ENCODE data around the gene TGM2. TPM values are rescaled to one million over a fixed set of nuclear protein-coding genes. Genes with fewer than 3 reads are reported as not detected.

TGM2 gene
- total RNA-seq (58.8 and 60.8 TPM in 2 replicates), polyA plus RNA-seq (0.27 and 2.4 TPM in 2 replicates), polyA minus RNA-seq (2.3 and 2.4 TPM in 2 replicates)
- 1.4 TPM for total RNA-seq (2013)

GRCh38 chr20:38165089-38165965 is at the start of gene TGM2:
Gene TGM2 (minus strand): TSS chr20:38165270. CDS start chr20:38165198, 72 bp downstream.
- peak within 1 kb of the TSS; percentile 53 for H3K9ac ChIP-seq (ENCODE audit: low read length)
- peak within 1 kb of the TSS; percentile 82 for H3K27ac Mint-ChIP-seq
- H3K4me2 ChIP-seq (replicated peaks; ENCODE audit: low read depth, low read length, poor library complexity, severe bottlenecking) = peak within 1 kb of the TSS; percentile 81
- H3K9me3 Mint-ChIP-seq (ENCODE audit: insufficient read depth) = no peaks in the 10 kb centered on the region
- intact Hi-C loops (cut with micrococcal nuclease) = loop anchor here (1.0 kb wide), 4 partner anchors 56 to 108 kb away; no protein-coding TSS in a partner anchor
- H3K27me3 ChIP-seq (replicated peaks in 1 of 4; ENCODE audit: control extremely low read depth in 1 of 4, control insufficient read depth in 3 of 4, insufficient read depth in 4 of 4, low read length in 3 of 4) = peaks cover 0 to 7% (median 0%) of the 10 kb centered on the region in 4 experiments
- ChIA-PET CTCF (interaction anchor here (0.8 to 6.1 kb wide), 11 partner anchors 56 to 112 kb away, joined by 3 to 74 read pairs (median 9); no protein-coding TSS in a partner anchor), POLR2A (no interaction called here)
- H3K27me3 Mint-ChIP-seq = no peaks in the 10 kb centered on the region
- H2AFZ ChIP-seq (ENCODE audit: insufficient read depth, low read depth, low read length, poor library complexity, severe bottlenecking) = peak within 1 kb of the TSS; percentile 67
- H3K4me1 Mint-ChIP-seq = peaks cover 29% of the 10 kb centered on the region
- no peaks in the 10 kb centered on the region for H3K36me3 ChIP-seq (replicated peaks in 1 of 2; ENCODE audit: control extremely low read depth in 1 of 2, control insufficient read depth in 1 of 2, extremely low read depth in 1 of 2, insufficient read depth in 2 of 2, low read length in 1 of 2)
- H3K27ac ChIP-seq (ENCODE audit: low read length in 2 of 2) = no peak within 1 kb of the TSS
- no peaks in the 10 kb centered on the region for H4K20me1 ChIP-seq (ENCODE audit: control insufficient read depth, insufficient read depth, low read length, poor library complexity, severe bottlenecking)
- H3K79me2 ChIP-seq (ENCODE audit: control insufficient read depth, insufficient read depth, low read length) = no peaks in the 10 kb centered on the region
- peaks cover 0 to 4% (median 0%) of the 10 kb centered on the region in 3 donors for H3K9me3 ChIP-seq (ENCODE audit: control extremely low read depth in 1 of 3, control insufficient read depth in 2 of 3, insufficient read depth in 1 of 3, low read length in 2 of 3)
- ATAC-seq (ENCODE audit: low read depth) (peak; percentile 95), DNase-seq (peak; percentile 82)
- 14% methylated on average over 46 of the region's 46 CpGs for WGBS (ENCODE audit: insufficient coverage)
- H3K4me1 ChIP-seq (ENCODE audit: control insufficient read depth in 2 of 2, insufficient read depth in 2 of 2, low read length in 2 of 2) = peaks cover 18 to 28% of the 10 kb centered on the region in 2 donors
- peak within 1 kb of the TSS; percentile 64 for H3K4me3 Mint-ChIP-seq
- peak within 1 kb of the TSS in 4 of 5 experiments; percentile 18 to 44 (median 32) for H3K4me3 ChIP-seq (ENCODE audit: control extremely low read depth in 1 of 5, extremely low read depth in 1 of 5, insufficient read depth in 1 of 5, low read depth in 2 of 5, low read length in 4 of 5)
- TF ChIP-seq, protein P1, sequence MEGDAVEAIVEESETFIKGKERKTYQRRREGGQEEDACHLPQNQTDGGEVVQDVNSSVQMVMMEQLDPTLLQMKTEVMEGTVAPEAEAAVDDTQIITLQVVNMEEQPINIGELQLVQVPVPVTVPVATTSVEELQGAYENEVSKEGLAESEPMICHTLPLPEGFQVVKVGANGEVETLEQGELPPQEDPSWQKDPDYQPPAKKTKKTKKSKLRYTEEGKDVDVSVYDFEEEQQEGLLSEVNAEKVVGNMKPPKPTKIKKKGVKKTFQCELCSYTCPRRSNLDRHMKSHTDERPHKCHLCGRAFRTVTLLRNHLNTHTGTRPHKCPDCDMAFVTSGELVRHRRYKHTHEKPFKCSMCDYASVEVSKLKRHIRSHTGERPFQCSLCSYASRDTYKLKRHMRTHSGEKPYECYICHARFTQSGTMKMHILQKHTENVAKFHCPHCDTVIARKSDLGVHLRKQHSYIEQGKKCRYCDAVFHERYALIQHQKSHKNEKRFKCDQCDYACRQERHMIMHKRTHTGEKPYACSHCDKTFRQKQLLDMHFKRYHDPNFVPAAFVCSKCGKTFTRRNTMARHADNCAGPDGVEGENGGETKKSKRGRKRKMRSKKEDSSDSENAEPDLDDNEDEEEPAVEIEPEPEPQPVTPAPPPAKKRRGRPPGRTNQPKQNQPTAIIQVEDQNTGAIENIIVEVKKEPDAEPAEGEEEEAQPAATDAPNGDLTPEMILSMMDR (IDR thresholded peaks at IDR 0.05) = peak; percentile 83
- TF ChIP-seq EZH2 (IDR thresholded peaks at IDR 0.05; ENCODE audit: borderline replicate concordance, insufficient read depth, low read depth, low read length, poor library complexity, severe bottlenecking) = no peak
